ENCODE measurements around the gene CALHM6. TPM values are rescaled to one million over a fixed set of nuclear protein-coding genes. Genes with fewer than 3 reads are reported as not detected.

CALHM6 gene
- total RNA-seq, 1 donor from 2014 or later, result 1.3 TPM

GRCh38 chr6:116450185-116450710 lies 10.9 kb upstream of the CALHM6 start:
- Mint-ChIP-seq H3K27ac (ENCODE audit: unreplicated experiment) (no peak overlapping the region), H3K9me3 (no peaks in the 10 kb centered on the region), H3K27me3 (ENCODE audit: low read depth) (no peaks in the 10 kb centered on the region), H3K4me3 (no peak overlapping the region), H3K36me3 (ENCODE audit: low read depth) (no peaks in the 10 kb centered on the region), H3K4me1 (peaks cover 5% of the 10 kb centered on the region)
- no peak for DNase-seq (ENCODE audit: low read depth, low spot score)
- no peak for TF ChIP-seq CTCF (conservative IDR thresholded peaks at IDR 0.05)

- H3K27me3 Mint-ChIP-seq (ENCODE audit: low read depth), result no peaks in the 10 kb centered on the region
- no peak for DNase-seq (ENCODE audit: low read depth, low spot score)
- H3K9me3 Mint-ChIP-seq, result no peaks in the 10 kb centered on the region
- H3K27ac Mint-ChIP-seq (ENCODE audit: unreplicated experiment), result no peak overlapping the region
- no peak overlapping the region for H3K4me3 Mint-ChIP-seq
- peaks cover 5% of the 10 kb centered on the region for H3K4me1 Mint-ChIP-seq
- H3K36me3 Mint-ChIP-seq (ENCODE audit: low read depth), result no peaks in the 10 kb centered on the region
- TF ChIP-seq CTCF (conservative IDR thresholded peaks at IDR 0.05), result no peak
Observed at GRCh38 chr6:116450769-116451740, 10.1 kb upstream of the CALHM6 start.

- H3K27ac Mint-ChIP-seq (ENCODE audit: unreplicated experiment), result no peak overlapping the region
- no peaks in the 10 kb centered on the region for H3K27me3 Mint-ChIP-seq (ENCODE audit: low read depth)
- peaks cover 5% of the 10 kb centered on the region for H3K4me1 Mint-ChIP-seq
- no peak for TF ChIP-seq CTCF (conservative IDR thresholded peaks at IDR 0.05)
- H3K36me3 Mint-ChIP-seq (ENCODE audit: low read depth), result no peaks in the 10 kb centered on the region
- H3K9me3 Mint-ChIP-seq, result no peaks in the 10 kb centered on the region
- H3K4me3 Mint-ChIP-seq, result no peak overlapping the region
- no peak for DNase-seq (ENCODE audit: low read depth, low spot score)
Observed at GRCh38 chr6:116451916-116452315, 9.3 kb upstream of the CALHM6 start.

- DNase-seq (ENCODE audit: low read depth, low spot score), result no peak
- H3K27ac Mint-ChIP-seq (ENCODE audit: unreplicated experiment), result no peak overlapping the region
- peaks cover 5% of the 10 kb centered on the region for H3K4me1 Mint-ChIP-seq
- H3K9me3 Mint-ChIP-seq, result no peaks in the 10 kb centered on the region
- H3K36me3 Mint-ChIP-seq (ENCODE audit: low read depth), result no peaks in the 10 kb centered on the region
- H3K27me3 Mint-ChIP-seq (ENCODE audit: low read depth), result no peaks in the 10 kb centered on the region
- no peak for TF ChIP-seq CTCF (conservative IDR thresholded peaks at IDR 0.05)
- no peak overlapping the region for H3K4me3 Mint-ChIP-seq
Observed at GRCh38 chr6:116452531-116452930, 8.6 kb upstream of the CALHM6 start.

- no peak for DNase-seq (ENCODE audit: low read depth, low spot score)
- Mint-ChIP-seq H3K27ac (ENCODE audit: unreplicated experiment) (no peak overlapping the region), H3K4me3 (no peak overlapping the region), H3K4me1 (peaks cover 3% of the 10 kb centered on the region), H3K9me3 (no peaks in the 10 kb centered on the region), H3K27me3 (ENCODE audit: low read depth) (peaks cover 21% of the 10 kb centered on the region), H3K36me3 (ENCODE audit: low read depth) (no peaks in the 10 kb centered on the region)
- TF ChIP-seq CTCF (conservative IDR thresholded peaks at IDR 0.05), result no peak
Observed at GRCh38 chr6:116456106-116456505, 5.1 kb upstream of the CALHM6 start.

All from neural crest cell (in vitro differentiated cells).